CD4-positive, alpha-beta T cell treated with Interleukin-4 for 4 hours (primary cell): ENCODE results near the gene S1PR3.
"Not testable (repeated sequence)": the region's sequence is repeated elsewhere in the genome, so short reads cannot be mapped to it uniquely, and the experiment has no call there.

Source experiments
- DNase-seq: peaks from one replicate; pipeline ENCODE4 v3.0.0-alpha.2; 2020

S1PR3 gene

DNA sequence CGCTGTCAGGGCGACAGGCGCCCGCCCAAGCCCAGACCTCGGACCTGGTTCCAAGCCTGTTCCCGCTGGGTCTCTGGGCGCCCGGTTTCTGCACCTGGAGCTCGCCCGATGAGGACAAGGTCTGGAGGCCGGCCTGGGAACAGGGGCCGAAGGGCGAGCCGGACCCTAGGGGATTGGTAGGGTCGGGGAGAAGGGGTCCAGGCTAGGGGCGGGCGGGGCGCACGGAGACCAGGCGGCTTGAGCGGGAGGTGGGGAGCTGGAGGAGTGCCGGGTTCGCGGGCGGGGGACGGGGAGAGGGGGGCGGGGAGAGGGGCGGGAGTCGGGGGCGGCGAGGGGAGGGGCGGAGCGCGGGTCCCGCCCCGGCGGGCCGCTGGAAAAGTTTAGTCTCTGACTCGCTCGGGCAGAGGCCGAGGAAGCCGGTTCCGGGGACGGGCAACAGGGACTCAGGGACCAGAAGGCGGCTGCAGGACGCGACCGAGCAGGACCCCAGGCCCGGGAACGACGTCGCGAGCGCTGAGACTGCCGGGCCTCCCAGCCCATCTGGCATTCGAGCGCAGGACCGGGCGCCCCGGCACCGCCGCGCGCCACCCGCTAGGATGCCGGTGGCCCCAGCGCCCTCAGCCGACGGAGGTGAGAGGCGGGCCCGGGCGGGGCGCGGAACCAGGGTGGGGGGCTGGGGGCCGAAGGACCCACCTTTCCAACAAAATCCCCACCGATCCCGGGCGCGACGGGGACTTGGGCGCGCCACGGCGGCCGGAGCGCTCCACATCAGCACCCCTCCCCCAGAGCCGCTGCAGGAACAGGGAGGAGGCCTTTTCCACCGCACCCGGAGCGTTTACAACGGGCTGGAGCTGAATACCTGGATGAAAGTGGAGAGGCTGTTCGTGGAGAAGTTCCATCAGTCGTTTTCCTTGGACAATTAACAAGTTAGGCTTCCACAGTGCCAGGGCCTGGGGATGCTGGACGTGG lies at the start of gene S1PR3:
Gene S1PR3, plus strand, starts transcription at position 403 of the 969 bp plus-strand sequence. CDS start 9,733 bp downstream, outside the sequence.
- DNase-seq, result no peak

DNA sequence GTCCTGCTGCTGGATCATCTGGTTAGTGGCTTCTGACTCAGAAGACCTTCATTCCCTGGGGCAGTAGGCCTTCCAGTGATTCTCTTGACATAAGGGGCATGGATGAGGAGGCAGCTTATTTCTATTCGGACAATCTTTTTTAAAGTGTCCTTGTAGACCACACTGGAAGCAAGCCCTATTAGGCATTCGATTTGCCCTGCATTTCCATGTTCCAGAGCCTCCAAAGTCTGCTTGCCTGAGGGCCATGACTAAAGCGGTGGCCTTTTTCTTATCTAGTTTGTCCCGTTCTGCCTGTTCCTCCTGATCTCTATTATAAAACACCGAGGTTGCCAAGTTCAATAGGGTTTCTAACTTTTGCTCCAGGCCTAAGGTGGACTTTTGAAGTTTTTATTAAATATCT lies 49.7 kb upstream of the S1PR3 start:
- not testable (repeated sequence) for DNase-seq

DNA sequence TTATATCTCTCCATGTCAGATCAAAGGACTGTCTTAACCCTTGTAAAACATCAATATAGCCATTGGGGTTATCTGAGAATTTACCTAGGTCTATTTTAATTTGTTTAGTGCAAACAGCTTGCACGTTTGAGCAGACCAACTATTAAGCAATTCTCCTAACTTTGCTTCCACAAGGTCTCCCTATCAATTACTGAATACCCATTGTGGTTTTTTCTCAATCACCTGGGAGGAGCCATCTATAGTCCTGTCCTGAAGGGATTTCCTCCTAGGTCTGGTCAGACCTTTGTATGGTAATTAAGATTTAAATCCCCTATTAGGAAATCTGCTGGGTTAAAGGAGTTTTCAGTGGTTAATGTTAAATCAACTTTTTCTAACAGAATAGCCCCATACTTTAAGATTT lies 48.9 kb upstream of the S1PR3 start:
- no peak for DNase-seq

DNA sequence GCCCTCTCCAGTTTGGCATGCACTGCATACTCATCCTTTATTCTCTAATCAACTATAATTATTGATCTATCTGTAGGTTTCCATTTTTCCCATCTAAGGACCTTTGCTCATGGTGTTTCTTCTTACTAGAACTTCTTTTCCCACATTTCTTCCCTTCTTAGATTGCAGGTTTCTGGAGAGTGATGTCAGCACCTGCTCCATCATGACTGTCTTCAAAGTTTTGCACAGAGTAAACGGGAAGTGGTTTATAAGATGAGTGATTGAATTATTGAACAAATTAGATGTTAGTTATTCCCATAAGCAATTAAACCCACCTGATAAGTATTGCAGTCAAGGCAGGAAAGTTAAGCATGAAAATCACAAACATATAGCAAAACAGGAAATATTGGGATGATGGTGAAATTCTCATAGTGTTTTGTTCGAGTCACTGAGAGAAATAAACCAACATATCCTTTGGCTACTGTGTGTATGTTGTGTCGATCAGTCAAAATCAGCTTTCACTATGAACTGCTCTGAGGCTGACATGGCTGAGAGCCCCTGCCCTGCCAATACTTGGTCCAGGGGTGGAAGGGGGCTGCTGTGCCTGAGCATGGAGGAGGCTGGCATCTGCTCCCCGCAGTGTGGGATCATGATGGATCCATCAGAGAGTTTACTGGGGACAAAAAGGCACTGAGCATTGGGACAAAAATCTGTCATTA lies 45.5 kb upstream of the S1PR3 start:
- no peak for DNase-seq

DNA sequence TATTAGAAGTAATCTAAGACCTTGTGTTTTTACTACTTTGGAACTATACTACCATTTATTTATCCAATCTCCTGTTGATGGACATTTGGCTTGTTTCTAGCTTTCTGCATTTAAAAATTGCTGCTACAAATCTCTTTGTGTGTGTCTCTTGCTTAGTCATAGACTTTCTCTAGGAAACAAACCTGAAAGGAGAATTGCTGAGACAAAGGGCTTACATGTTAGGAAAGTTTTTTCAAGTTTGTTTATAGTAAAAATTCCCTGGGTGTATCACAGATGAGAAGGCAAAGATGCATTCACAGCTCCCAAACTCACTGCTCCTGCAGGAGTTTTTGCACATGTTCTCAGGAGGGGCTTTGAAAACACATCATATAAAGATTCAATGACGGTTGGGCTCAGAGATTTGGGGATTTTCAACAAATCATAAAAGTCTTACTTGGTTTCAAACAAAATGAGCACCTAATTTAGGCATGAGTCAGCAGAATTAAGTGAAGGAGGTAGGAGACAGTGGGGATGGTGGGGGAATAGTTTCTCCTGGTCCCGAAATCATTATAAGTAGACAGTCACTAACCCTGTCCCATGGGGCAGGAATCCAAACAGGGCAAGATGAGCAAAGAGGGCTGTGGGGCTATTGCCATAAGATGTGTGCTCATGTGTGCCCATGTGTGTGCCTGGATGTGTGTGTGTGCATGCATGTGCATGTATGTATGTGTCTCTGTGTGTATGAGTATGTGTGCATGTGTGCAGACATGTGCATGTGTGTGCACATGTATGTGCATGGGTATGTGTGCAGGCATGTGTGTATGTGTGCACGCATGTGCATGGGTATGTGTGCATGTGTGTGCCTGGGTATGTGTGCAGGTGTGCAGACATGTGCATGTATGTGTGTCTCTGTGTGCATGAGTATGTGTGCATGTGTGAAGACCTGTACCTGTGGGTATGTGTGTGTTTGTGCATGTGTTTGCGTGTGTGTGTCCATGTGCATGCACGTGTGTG lies 43.4 kb upstream of the S1PR3 start:
- DNase-seq, result no peak

DNA sequence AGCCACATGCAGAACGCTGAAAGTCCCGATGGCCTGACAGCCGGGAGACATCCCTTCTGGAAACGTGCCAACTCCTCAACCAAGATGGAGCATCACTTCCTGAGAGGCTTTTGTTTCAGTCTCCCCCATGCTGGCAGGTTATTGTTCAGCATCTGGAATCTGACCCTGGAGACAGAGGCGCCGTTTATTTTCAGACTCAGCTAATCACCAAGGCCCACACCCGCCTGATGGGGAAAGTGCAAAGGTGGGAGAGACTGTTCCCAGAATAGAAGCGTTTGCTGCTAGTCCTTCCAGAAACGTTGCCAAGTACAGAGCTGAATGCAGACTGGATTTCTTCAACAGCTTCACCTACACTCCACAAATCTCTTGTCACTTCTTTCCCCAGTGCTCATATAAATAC lies 41.8 kb upstream of the S1PR3 start:
- DNase-seq, result no peak

DNA sequence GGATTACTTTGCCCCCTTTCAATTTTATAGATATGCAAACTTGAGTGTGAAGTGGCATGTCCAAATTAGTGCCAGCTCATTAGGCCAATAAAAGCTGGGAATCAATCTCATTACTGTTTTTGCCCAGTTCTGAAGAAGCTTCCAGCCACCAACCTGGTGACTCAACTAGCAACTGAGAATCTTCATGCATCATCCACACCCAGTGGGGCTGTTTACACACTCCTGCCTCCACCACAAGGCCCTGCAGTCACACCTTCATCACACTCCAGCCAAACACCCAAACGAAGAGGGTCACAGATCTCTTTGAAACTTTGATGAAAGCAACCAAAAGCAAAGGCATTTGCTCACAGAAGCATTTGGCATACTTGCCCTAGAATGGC lies 41.3 kb upstream of the S1PR3 start:
- no peak for DNase-seq

DNA sequence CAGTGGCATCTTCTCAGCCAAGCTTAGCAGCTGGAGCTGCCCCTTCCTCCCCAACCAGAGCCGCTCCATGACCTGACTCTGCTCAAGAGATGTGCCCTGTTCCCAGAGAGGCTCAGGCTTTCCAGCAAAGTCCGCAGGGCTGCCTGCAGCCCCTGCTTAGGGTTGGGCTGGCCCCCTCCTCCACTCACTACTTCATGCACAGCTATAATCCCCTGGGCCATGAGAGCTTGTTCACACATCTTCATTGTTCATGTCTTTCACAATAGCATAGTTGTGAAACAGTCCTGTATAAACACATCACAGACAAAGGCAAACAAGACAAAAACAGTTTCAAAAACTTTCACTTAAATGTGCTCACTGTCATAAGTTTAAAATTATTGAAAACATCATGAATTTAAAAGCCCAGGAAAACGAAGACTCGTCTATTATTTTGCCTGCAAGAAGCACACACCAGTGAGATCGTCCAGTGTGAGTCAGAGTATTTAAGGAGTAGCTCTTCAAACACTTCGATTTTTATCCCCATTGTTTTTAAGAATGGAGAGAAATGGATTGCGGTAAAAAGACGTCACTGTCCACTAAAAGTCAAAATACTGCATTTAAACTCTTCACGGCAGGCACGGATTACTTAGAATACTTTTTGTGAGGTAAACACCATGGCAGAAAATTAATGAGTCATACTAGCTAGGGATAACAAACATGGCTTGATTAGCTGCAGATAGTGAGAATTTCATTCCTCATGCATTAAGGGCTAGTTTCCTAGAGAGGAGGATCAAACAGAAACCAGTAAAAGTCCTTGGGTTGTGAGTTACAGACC lies 40.7 kb upstream of the S1PR3 start:
- no peak for DNase-seq

DNA sequence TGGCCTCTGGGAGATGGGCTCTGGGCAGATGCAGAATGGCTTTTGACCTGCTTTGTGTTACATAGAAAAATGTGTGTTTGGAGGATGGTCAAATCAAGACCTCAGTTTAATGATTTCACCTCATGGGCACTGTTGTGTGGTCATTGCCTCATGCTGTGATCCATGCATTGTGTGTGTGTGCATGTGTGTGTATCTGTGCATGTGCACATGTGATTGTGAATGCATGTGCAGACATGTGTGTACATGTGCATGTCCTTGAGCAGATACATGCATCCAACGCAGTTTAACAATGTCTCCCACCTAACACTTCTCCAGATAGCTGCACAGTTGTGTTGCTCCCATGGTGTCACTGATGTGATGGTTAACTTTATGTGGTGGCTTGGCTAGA lies 40.1 kb upstream of the S1PR3 start:
- no peak for DNase-seq

DNA sequence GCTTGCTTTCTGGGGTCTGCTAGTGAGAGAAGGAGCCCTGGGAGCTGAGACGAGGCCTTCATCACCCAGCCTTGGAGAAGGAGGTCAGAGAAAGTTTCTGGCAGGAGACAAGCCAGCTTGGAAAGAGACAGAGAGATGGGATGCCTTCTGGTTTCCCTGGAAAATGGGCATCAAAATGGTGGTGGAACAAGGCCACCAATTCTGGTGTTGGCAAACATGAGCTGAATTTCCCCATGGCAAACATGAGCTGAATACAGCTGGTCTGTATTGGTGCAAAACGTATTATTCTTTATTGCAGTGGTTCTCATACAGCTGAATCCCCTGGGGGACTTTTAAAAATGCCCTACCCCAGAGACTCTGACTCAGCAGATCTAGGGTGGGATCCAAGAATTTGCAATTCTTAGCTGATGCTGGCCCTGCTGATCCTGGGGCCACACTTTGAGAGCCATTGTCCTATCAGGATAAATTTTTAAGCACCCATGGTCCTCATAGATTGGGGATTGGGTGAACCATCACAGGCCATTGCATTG lies 39.1 kb upstream of the S1PR3 start:
- DNase-seq, result no peak

DNA sequence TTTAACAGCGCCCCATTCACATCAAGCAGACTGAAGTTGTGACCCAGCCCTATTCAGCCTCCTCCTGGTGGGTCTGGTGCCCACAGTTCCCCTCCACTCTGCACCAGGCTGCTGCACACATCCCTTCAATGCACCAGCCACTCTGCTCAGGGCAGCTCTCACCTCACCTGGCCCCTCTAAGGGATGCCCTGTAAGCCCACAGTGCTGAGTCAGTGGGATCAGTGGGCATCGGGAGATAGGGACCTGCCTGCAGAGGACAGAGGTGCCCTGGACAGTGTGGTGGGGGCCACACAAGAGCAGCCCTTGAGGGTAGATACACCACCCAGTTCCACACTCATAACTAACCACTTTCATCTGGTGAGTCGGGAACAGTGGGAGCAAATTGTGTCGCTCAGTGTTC lies 38.3 kb upstream of the S1PR3 start:
- DNase-seq, result no peak

DNA sequence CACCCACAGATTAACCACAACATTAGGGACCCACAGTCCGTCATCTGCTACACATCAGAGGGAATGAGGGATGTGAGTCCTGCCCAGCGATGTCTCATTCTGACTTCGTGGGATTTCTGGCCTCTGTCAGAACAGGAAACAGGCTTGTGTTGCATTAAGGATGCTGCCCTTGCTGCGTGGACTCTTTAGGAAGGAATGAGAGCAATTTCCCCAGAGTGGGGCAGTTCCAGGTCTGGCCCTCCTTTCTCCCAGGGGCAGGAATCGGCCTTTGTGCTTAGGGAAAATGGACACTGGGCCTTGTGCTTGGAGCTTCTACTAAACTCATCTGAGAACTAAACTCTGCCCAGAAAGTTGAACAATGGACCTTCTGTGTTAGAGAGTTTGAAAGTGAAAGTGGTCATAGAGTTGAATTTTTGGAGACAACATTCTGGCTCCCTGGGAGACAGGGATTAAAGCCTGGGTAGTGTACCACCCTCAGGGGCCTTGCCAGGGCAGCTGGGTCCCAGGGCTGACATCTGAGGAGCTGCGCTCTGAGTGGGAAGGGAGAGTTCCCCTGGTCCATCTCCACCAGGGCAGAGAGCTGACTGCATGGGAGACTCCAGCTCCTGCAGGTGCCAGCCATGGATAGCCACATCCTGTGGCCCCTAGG lies 37.8 kb upstream of the S1PR3 start:
- no peak for DNase-seq

DNA sequence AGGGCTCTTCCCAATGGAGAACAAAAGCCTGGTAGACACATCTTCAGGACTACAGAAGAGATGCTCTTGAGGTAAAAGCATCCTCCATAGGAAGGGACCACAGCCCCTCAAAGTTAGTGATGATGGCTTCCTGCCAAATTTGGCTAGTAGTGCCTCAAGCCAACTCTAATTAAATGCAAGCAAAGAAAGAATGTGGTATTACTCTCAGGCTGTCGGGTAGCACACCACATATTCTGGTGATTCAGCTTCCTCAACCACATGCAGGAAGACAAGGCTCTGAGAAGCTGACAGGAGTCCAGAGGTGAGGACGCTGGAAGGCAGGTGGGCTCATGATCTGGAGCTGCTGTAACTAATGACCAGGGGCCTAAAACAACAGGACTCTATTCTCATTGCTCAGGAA lies 37.2 kb upstream of the S1PR3 start:
- DNase-seq, result no peak

DNA sequence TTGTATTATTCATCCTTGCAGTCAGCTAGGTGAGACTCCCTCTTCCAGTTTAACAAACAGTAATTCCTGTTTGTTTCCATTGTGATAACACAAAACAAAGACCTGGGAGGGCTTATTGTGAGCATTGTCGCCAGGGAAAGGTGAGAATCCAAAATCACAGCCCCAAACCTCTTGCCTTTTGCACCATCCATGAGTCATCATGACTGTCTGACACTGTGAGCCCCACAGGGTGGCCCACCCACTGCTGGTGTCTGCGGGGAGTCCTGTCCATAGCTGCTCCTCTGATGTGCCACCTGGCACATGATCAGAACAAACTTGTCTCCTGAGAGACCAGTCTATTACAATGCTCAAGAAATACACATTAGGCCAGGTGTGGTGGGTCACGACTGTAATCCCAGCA lies 33.7 kb upstream of the S1PR3 start:
- DNase-seq, result no peak

DNA sequence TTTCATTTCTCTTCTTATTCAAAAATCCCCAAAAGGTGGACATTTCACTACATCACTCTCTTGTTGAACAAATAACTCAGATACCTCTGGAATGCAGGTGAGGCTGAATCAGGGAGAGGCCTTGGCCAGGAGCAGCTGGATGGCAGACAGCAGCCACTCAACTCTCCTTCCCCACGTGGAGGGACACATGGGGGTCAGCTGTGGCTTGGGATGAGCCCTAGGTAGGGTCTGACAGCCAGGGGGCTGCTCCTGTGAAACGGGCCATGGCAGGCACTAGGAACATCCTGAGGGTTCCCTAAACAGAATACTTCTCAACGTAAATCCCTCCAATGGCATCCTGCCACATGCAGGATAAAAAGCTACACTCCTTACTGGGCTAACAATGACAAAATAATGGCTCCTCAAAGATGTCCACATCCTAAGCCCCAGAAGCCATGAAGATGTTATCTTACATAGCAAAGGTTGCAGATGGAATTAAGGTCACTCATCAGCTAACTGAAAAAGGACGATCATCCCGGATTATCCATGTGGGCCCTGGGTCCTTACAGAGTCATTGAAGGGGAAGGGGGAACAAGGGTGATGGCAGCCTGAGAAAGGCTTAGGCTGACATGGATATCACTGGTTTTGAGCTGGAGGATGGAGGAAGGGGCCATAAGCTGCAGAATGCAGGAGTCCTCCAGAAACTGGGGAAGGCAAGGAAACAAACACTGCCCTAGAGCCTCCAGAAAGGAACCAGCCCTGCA lies 31.4 kb upstream of the S1PR3 start:
- DNase-seq, result no peak

DNA sequence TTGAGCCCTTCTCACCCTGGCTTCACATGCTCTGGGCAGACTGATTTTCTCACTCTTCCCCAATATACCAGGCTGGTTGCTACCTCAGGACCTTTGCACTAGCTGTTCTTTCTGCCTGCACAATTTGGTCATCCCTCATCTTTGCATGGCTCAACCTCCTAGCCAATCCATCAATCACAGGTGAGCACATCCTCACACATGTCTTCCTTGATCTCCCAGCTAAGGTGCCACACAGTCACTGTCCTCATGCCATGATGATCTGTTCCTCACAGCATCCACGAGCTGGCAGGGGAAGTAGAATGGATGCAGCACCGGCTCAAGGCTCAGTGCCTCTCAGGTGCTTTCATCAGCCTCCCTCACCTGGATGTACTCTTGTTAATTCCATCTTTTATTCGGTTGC lies 30.6 kb upstream of the S1PR3 start:
- DNase-seq, result no peak

DNA sequence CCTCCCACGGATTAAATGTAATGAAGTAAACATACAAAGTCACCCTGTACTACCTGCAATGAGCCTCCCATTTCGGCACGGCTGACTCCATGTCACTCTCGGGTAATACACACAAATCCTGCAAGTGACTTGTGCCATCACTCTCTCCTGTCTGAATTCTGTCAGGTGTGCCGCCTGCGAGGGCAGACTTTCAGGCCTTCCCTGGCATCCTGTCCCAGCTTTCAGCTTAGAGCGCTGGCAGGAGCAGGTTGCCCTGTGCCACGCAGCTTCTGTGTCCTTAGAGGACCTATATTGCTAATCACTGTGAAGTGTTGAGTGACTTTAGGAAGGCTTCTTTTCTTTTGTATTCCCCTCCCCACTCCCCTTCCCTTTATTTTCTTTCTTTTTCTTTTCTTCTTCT lies 25.8 kb upstream of the S1PR3 start:
- DNase-seq, result no peak

DNA sequence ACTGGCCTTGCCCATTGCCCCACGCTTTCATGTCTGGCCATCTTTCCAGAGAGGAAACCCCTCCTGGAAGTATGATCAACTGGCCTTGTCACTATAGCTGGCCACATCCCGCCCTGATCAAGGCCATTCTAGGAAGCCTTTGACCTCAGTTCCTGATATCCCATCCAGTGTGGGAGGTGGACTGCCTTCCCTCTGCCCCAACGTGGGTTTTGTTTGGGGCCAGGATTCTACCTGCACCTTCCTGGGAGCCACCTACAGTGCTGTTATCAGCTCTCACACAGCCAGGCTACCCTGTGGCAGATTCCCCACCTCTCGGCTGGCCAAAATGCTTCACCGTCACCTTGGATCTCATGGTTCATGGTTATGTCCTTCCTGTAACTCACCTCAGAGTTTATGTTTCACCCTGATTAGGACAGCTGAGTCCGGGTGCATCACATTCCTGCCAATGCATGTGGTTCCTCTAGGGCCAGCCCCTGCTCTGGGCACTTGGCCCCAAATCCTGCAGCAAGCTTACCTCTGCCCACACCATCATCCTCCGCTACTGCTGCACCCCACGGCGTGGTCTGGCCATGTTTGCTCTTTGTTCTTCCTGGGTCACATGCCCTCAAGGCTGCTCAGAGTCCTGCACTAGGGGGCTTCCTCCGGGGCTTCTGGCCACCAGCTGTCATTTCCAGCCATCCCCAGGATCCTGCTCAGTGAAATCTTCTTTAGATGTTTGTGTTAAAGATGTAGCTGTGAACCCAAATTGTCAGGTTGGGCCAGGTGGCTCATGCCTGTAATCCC lies 24.2 kb upstream of the S1PR3 start:
- no peak for DNase-seq

DNA sequence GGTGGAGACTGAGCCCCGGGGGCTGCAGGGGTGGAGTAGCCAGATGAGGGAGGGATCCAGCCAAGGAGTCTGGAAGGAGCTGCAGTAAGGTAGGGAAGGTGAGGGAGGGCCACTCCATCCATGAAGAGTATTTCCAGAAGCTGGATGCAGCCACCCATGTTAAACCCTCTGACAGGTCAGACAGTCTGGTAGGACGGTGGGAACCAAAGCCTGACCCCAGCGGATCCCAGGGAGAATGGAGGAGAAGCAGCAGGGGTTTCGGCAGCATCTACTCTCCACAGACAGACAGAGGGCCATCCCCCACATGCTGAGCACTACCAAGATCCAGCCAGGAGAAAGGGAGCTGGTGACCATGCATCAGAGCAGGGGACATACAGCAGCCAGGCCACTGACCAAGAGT lies 22.5 kb upstream of the S1PR3 start:
- DNase-seq, result no peak
